AG09309 (cell line): ENCODE measurements around the gene ELP4.
A peak's percentile ranks its signal among the peaks of the same experiment; 100 is the strongest.

Experiments used
- DNase-seq: peaks from one replicate; pipeline ENCODE4 v3.0.0-alpha.2; 2010; ENCODE audit warnings: low read depth
- H3K4me3 ChIP-seq: 2 replicates; pipeline ENCODE4 v1.5.1; 2011; ENCODE audit warnings: mild to moderate bottlenecking, low read depth, low read length, moderate library complexity; ENCODE audit not compliant: control insufficient read depth
- TF ChIP-seq, protein P1 (sequence below): IDR thresholded peaks from 2 replicates; pipeline ENCODE4 v1.5.1; 2011; ENCODE audit warnings: mild to moderate bottlenecking, low read depth, low read length, inconsistent platforms; ENCODE audit not compliant: insufficient read depth, control insufficient read depth; ENCODE audit errors: missing control alignments

ELP4 gene

DNA sequence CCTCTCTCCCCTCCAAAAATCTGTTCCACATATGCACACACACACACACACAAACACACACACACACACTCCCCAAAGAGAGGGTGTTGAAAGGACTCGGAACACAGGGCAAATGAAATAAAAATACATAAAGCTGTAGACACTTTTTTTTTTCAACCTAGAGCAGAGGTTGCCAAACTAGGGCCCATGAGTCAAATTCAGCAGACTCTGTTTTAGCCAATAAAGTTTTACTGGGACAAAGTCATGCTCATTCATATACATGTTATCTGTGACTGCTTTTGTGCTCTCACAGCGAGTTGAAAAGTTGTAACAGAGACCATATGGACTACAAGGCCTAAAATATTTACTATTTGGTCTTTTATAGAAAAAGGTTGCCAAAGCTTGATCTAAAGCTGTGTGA is 9.0 kb upstream of the ELP4 start:
- TF ChIP-seq, protein P1, sequence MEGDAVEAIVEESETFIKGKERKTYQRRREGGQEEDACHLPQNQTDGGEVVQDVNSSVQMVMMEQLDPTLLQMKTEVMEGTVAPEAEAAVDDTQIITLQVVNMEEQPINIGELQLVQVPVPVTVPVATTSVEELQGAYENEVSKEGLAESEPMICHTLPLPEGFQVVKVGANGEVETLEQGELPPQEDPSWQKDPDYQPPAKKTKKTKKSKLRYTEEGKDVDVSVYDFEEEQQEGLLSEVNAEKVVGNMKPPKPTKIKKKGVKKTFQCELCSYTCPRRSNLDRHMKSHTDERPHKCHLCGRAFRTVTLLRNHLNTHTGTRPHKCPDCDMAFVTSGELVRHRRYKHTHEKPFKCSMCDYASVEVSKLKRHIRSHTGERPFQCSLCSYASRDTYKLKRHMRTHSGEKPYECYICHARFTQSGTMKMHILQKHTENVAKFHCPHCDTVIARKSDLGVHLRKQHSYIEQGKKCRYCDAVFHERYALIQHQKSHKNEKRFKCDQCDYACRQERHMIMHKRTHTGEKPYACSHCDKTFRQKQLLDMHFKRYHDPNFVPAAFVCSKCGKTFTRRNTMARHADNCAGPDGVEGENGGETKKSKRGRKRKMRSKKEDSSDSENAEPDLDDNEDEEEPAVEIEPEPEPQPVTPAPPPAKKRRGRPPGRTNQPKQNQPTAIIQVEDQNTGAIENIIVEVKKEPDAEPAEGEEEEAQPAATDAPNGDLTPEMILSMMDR: no peak
- DNase-seq: no peak

GRCh38 chr11:31509051-31509428 is 527 bp upstream of the ELP4 start:
- TF ChIP-seq, protein P1: no peak
- H3K4me3 ChIP-seq: peak overlapping the region; percentile 87
- no peak for DNase-seq

More for the DNA sequence above, 9.0 kb upstream of the ELP4 start:
- no peak overlapping the region for H3K4me3 ChIP-seq

DNA sequence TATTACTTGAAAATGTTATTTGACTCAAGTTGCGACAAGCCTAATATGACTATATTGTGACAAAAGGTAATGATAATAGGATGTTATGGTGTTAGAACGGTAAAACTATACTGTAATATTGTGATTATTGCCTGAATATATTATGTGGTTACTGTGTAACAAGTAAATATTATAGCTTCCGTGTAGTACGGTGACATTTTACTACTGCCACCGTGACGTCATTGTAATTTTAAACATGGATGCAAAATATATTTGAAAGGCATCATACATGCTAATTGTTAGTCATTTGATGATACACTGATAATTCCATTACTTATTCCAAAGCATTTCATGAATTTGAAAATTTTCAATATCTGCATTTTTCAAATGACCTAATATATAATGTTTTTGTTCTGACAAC is 2.5 kb downstream of the ELP4 start:
- H3K4me3 ChIP-seq: no peak overlapping the region
- TF ChIP-seq, protein P1: no peak
- no peak for DNase-seq

DNA sequence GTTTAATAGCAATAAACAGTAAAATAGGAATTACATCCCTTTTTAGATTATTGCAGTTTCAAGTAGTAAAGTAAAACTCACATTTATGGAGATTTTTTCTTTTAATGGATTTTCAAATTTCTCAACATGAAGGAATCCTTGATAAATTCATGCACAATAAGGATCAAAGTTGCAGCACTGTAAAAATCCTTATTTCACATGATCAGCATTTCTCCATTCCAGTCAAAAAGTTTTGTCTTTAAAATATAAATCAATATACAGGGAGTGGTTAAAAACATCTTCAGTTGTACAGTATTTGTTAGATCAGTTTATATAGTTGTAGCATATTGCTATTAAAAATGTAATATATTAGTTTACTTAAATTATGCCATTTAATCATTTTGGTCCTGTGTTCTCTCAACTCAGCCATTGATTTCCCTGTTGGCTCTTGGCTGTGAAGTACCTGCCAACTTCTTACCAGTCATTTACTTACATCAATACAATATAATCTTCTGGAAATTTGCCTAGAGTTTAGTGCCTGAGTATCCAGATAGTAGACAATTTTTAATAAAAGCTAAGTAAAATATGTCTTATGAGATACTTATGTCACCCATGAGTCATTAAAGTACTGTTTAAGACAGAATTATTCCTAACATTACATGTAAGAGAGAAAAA is 12.1 kb downstream of the ELP4 start:
- DNase-seq: no peak
- TF ChIP-seq, protein P1: no peak
- H3K4me3 ChIP-seq: no peak overlapping the region

GRCh38 chr11:31529189-31529588 is 19.6 kb downstream of the ELP4 start:
- TF ChIP-seq, protein P1: no peak
- DNase-seq: no peak

GRCh38 chr11:31529701-31530100 is 20.1 kb downstream of the ELP4 start:
- no peak for DNase-seq
- no peak overlapping the region for H3K4me3 ChIP-seq
- TF ChIP-seq, protein P1: no peak

More at GRCh38 chr11:31529189-31529588, 19.6 kb downstream of the ELP4 start:
- H3K4me3 ChIP-seq: no peak overlapping the region
